Karpas-422 (cell line): ENCODE data around the gene IQUB. TPM values are rescaled to one million over a fixed set of nuclear protein-coding genes. Genes with fewer than 3 reads are reported as not detected.
"Not testable (repeated sequence)": the region's sequence is repeated elsewhere in the genome, so short reads cannot be mapped to it uniquely, and the experiment has no call there.

Source experiments
- DNase-seq: peaks from one replicate; pipeline ENCODE4 v3.0.0-alpha.2; 2015
- H2AFZ ChIP-seq: fragments of 200-600 bp; sonication (generic); 2 replicates; pipeline ENCODE4 v1.6.1; 2014; ENCODE audit warnings: antibody characterized with exemption, low read length, mixed read lengths
- H3K27ac ChIP-seq: fragments of 200-600 bp; sonication (generic); 2 replicates; pipeline ENCODE4 v1.5.1; 2014; ENCODE audit warnings: mild to moderate bottlenecking, low read length, moderate library complexity
- H3K27me3 ChIP-seq: fragments of 200-600 bp; sonication (generic); 2 replicates; pipeline ENCODE4 v1.6.1; 2014; ENCODE audit warnings: low read length, mixed read lengths
- H3K36me3 ChIP-seq: fragments of 200-600 bp; sonication (generic); 2 replicates; pipeline ENCODE4 v1.6.1; 2014; ENCODE audit warnings: low read length, mixed read lengths; ENCODE audit not compliant: insufficient read depth
- H3K4me1 ChIP-seq: fragments of 200-600 bp; sonication (generic); 2 replicates; pipeline ENCODE4 v1.6.1; 2014; ENCODE audit warnings: mild to moderate bottlenecking, low read length, mixed read lengths
- H3K4me2 ChIP-seq: fragments of 200-600 bp; sonication (generic); 2 replicates; pipeline ENCODE4 v1.6.1; 2014; ENCODE audit warnings: low read length, low read depth, mild to moderate bottlenecking; ENCODE audit not compliant: poor library complexity, severe bottlenecking
- H3K4me3 ChIP-seq: fragments of 200-600 bp; sonication (generic); 2 replicates; pipeline ENCODE4 v1.5.1; 2014; ENCODE audit warnings: mild to moderate bottlenecking, antibody characterized with exemption, low read length, mixed read lengths
- H3K79me2 ChIP-seq: fragments of 200-600 bp; sonication (generic); 2 replicates; pipeline ENCODE4 v1.6.1; 2014; ENCODE audit warnings: mild to moderate bottlenecking, low read length, mixed read lengths
- H3K9ac ChIP-seq: fragments of 200-600 bp; sonication (generic); 2 replicates; pipeline ENCODE4 v1.6.0; 2014; ENCODE audit warnings: low read length
- H3K9me2 ChIP-seq: fragments of 200-600 bp; sonication (generic), shearing (Covaris generic); replicated peaks from 2 replicates; pipeline ENCODE4 v1.6.0; 2014; ENCODE audit warnings: mild to moderate bottlenecking, low read length, moderate library complexity; ENCODE audit not compliant: insufficient read depth
- H3K9me3 ChIP-seq: fragments of 300-700, 200-600 bp; sonication (generic); 2 replicates; pipeline ENCODE4 v1.6.1; 2014; ENCODE audit warnings: low read length, mixed read lengths
- H4K20me1 ChIP-seq: fragments of 200-600 bp; sonication (generic); 2 replicates; pipeline ENCODE4 v1.6.1; 2014; ENCODE audit warnings: mild to moderate bottlenecking, antibody characterized with exemption, low read length, low read depth; ENCODE audit not compliant: insufficient read depth
- total RNA-seq: library from RNA; depleted of rRNA; stranded (reverse); fragments of >200 nt; shearing (Covaris generic); gene quantifications from 2 replicates; pipeline ENCODE4 v1.2.3, GENCODE V29; 2014; ENCODE audit warnings: low replicate concordance

Gene IQUB
- total RNA-seq, 1 experiment from 2014 or later = 0.97 TPM

DNA sequence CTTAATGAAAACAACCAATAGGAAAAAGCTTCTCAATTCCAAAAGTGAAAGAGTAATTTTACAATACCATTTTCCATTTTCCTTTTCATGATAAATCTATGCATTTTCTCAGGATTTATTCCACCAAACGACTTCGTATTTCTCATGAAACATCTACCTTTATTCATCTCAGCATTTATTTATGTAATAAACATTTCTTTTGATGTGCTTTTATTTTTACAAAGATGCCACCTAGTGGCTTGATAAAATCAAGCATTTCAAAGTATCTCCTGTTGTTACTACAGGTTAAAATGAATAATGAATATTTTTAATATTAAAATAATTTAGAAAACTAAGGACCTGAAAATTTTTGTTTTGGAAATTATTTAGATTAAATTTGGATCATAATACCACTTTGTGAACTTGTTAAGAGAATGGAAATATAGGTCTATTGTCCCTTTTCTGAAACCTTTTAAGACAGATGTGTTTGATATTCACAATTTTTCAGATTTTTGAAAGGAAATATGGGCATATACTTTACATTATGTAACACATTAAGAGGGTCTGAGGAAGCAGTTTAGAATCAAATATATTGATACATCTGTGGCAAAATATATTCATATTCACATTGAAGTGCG is 2.7 kb upstream of the IQUB start:
- H3K9ac ChIP-seq = no peak overlapping the region
- peaks cover 11% of the 10 kb centered on the region; the same call in 1 of the 2 replicates for H3K36me3 ChIP-seq
- H3K27me3 ChIP-seq = no peaks in the 10 kb centered on the region
- peak; percentile 59 for DNase-seq
- H4K20me1 ChIP-seq = no peaks in the 10 kb centered on the region
- no peaks in the 10 kb centered on the region for H3K79me2 ChIP-seq
- peaks cover 11% of the 10 kb centered on the region; the same call in 1 of the 2 replicates for H3K4me1 ChIP-seq
- H2AFZ ChIP-seq = no peak overlapping the region
- no peaks in the 10 kb centered on the region for H3K9me2 ChIP-seq
- no peak overlapping the region for H3K4me2 ChIP-seq
- no peak overlapping the region for H3K4me3 ChIP-seq
- H3K9me3 ChIP-seq = no peaks in the 10 kb centered on the region
- no peak overlapping the region for H3K27ac ChIP-seq

DNA sequence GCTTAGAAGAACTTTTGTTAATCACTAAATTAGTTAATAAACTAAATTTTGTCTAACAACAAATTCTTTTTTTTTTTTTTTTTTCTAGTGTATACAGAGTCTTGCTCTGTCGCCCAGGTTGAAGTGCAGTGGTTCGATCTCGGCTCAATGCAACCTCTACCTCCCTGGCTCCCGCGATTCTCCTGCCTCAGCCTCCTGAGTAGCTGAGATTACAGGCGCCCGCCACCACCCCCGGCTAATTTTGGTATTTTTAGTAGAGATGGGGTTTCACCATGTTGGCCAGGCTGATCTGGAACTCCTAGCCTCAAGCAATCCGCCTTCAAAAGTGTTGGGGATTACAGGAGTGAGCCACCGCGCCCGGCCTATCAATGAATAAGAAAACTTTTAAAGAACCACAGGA is 1.1 kb upstream of the IQUB start:
- Histone ChIP-seq H3K4me3 (peak overlapping the region; percentile 63), H3K27me3 (no peaks in the 10 kb centered on the region), H3K36me3 (0 out of 2 replicates have a peak, but pooled peaks cover 3% of the 10 kb centered on the region), H2AFZ (no peak overlapping the region), H3K9me2 (no peaks in the 10 kb centered on the region), H3K9ac (no peak overlapping the region), H3K9me3 (no peaks in the 10 kb centered on the region), H3K4me2 (peak overlapping the region; percentile 64), H3K4me1 (peaks cover 11% of the 10 kb centered on the region; the same call in 1 of the 2 replicates), H3K79me2 (no peaks in the 10 kb centered on the region), H4K20me1 (no peaks in the 10 kb centered on the region), H3K27ac (no peak overlapping the region)
- no peak for DNase-seq

DNA sequence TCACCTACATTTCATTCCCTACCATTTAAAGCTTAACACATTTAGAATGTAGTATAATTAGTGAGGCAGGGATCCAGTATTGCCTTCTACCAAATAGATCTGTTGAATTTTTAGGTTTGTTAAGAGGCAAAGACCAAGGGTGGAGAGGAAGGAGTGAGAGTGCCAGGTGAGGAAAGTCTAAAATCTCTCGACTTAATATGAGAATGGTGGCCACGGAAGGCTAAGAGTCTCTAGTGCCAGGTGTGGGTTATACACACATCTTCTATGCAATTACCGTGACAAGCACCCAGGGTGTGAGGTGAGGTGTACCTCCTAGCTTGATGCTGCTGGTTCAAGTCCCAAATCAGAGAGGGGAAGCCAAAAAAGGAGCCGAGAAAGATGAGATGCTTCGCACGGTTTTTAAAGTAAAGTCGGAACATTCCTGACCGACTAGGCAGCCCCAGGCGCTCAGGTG is 439 bp downstream of the IQUB start:
- DNase-seq = peak; percentile 43
- Histone ChIP-seq H3K4me3 (peak overlapping the region; percentile 18; the same call in 1 of the 2 replicates), H2AFZ (no peak overlapping the region), H3K4me2 (peak overlapping the region; percentile 53), H3K27ac (no peak overlapping the region), H3K79me2 (no peaks in the 10 kb centered on the region), H3K4me1 (peaks cover 11% of the 10 kb centered on the region; the same call in 1 of the 2 replicates), H4K20me1 (no peaks in the 10 kb centered on the region), H3K9me3 (no peaks in the 10 kb centered on the region), H3K27me3 (no peaks in the 10 kb centered on the region), H3K36me3 (no peaks in the 10 kb centered on the region), H3K9ac (no peak overlapping the region), H3K9me2 (no peaks in the 10 kb centered on the region)

DNA sequence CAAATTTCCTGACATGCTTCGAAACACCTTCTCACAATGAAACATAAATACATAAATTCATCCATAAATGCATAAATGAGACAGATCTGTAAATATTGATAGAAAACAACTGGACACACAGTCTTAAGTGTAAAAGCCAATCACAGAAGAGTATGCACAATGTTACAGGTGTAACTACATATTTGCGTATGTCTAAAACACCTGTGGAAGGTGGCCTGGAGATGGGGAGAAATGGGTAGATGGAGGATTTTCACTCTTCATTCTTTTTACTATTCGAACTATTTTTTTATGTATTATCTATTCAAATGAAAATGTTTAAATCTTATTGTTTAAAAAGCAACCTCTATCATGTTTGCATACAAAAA is 860 bp downstream of the IQUB start:
- Histone ChIP-seq H3K9me3 (no peaks in the 10 kb centered on the region), H3K9ac (no peak overlapping the region), H4K20me1 (no peaks in the 10 kb centered on the region), H3K4me3 (no peak overlapping the region), H3K4me2 (no peak overlapping the region), H3K27me3 (no peaks in the 10 kb centered on the region), H2AFZ (no peak overlapping the region), H3K27ac (no peak overlapping the region), H3K9me2 (no peaks in the 10 kb centered on the region), H3K36me3 (no peaks in the 10 kb centered on the region), H3K4me1 (peaks cover 11% of the 10 kb centered on the region; the same call in 1 of the 2 replicates), H3K79me2 (no peaks in the 10 kb centered on the region)
- no peak for DNase-seq

DNA sequence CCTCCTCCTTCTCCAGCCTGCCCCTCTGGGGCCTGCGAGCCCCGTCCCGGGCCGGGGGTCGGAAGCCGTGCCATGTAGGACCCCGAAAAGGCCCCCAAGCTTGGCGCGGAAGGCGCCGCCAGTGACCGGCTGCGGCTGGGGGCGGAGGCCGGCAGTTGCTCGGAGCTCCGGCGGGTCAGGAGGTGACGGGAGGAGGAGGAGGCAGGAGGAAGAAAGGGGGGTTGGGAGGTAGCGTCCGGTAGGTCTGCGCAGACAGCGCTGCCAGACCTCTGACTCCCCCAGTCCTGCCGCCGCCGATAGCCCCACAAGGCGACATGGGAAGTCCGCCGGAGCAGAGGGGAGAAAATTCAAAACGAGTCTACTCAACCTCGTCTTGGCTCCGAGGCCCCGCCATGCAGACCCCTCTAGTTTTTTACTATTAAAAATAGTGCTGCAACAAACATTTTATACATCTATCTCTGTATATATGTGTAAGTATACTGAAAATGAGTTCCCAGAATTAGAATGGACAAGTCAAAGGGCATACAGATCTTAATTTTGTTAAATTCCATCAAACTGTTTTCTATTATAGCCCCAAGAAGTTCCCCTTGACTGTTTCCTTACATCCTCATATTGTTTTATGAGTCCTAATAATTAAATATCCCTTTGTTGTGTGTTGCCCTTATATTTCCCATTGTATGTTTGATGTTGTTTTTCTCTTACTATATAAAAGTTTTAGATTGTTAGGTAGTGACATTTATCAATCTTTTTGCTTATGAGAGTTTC is 1.4 kb downstream of the IQUB start:
- not testable (repeated sequence) for H2AFZ ChIP-seq, H3K9me2 ChIP-seq, H4K20me1 ChIP-seq, H3K9ac ChIP-seq, H3K4me3 ChIP-seq, H3K4me2 ChIP-seq, H3K79me2 ChIP-seq, H3K36me3 ChIP-seq, H3K27ac ChIP-seq, H3K9me3 ChIP-seq, H3K27me3 ChIP-seq
- peak; percentile 62 for DNase-seq
- peaks cover 11% of the 10 kb centered on the region; the same call in 1 of the 2 replicates for H3K4me1 ChIP-seq

DNA sequence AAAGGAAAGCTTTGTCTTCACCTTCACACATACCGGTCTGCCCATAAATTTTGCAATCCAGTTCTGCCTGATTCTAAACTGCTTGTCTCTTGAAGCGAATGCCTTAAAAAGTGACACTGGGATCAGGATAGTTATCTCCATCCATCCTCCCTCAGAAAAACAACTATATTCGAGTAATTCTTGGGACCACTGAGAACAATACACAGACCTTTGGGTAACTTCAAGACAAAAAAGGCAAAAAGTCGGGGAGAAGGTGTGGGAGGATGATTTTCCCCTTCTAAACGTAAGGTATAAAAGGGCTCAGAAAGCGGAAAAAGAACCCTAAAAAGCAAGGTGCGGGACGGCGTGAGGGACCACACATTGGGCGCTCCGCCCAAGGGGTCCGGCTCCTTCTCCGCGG is 2.1 kb downstream of the IQUB start:
- H3K27me3 ChIP-seq, H3K9ac ChIP-seq, H2AFZ ChIP-seq, DNase-seq, H3K9me2 ChIP-seq, H3K9me3 ChIP-seq, H4K20me1 ChIP-seq, H3K79me2 ChIP-seq, H3K27ac ChIP-seq, H3K36me3 ChIP-seq, H3K4me3 ChIP-seq, H3K4me2 ChIP-seq: not testable (repeated sequence)
- H3K4me1 ChIP-seq = peaks cover 11% of the 10 kb centered on the region; the same call in 1 of the 2 replicates

DNA sequence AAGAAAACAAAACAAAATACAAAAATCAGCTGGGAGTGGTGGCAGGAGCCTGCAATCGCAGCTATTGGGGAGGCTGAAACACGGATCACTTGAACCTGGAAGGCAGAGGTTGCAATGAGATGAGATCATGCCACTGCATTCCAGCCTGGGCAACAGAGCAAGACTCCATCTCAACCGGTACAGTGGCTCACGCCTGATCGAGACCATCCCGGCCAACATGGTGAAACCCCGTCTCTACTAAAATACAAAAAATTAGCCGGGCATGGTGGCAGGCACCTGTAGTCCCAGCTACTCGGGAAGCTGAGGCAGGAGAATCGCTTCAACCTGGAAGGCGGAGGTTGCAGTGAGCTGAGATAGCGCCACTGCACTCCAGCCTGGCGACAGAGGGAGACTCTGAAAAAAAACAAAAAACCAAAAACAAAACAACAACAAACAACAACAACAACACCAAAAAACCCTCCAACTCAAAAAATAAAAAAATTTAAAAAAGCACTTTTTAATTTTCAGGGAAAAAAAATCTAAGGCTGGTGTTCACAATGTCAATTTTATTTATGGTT is 4.3 kb downstream of the IQUB start:
- not testable (repeated sequence) for H3K79me2 ChIP-seq, H3K4me1 ChIP-seq, H3K4me2 ChIP-seq, H2AFZ ChIP-seq, H4K20me1 ChIP-seq, H3K9me3 ChIP-seq, DNase-seq, H3K9me2 ChIP-seq, H3K27ac ChIP-seq, H3K9ac ChIP-seq, H3K27me3 ChIP-seq, H3K36me3 ChIP-seq, H3K4me3 ChIP-seq

DNA sequence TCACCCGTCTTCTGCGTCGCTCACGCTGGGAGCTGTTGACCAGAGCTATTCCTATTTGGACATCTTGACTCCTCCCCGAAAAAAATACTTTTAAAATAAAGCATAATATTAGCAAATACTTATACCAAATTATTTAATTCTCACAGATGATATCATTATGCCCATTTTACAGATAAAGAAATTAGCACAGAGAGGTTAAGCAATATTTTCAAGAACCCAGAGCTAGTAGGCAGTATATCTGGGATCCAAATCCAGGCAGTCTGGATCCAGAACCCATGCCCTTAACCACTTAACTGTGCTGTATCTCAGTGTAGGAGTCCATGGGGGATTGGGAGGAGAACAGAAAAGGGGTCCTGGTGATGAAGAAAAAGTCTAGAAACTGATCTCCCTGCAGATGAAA is 6.1 kb downstream of the IQUB start:
- Histone ChIP-seq H3K9me2 (no peaks in the 10 kb centered on the region), H3K9ac (no peak overlapping the region), H3K27ac (no peak overlapping the region)

More for the DNA sequence above, 6.1 kb downstream of the IQUB start:
- H3K9me3 ChIP-seq = no peaks in the 10 kb centered on the region
- no peaks in the 10 kb centered on the region for H3K27me3 ChIP-seq
- H3K36me3 ChIP-seq = no peaks in the 10 kb centered on the region
- H3K4me1 ChIP-seq = no peaks in the 10 kb centered on the region
- no peak overlapping the region for H3K4me3 ChIP-seq
- no peak for DNase-seq
- H3K4me2 ChIP-seq = no peak overlapping the region
- no peaks in the 10 kb centered on the region for H3K79me2 ChIP-seq
- no peak overlapping the region for H2AFZ ChIP-seq
- H4K20me1 ChIP-seq = no peaks in the 10 kb centered on the region
